ENCODE measurements around the gene EHF.

The EHF gene

DNA sequence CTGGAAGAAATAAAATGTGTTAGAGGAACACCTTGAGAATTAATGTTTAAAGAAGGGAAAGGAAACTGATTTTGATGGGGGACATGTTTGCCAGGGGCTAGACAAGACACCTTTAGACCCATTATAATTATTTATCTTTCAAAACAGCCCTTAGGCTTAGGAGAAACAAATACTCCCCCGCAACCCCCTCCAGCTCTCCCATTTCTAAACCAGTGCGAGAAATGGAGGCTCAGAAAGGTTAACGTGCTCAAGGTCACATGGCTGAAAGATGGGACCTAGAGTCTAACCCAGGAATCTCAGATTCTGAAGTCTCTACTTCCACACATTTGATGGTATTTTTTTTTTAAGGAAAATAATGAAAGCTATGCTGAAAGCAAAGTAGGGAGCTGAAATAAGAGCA, 18.0 kb downstream of the EHF start:
- in situ Hi-C loops (cut with HindIII; ENCODE audit: low sequenced_read_pairs): no loop called here
- H3K4me3 ChIP-seq (ENCODE audit: low read depth, low read length): no peak overlapping the region
- TF ChIP-seq, protein P1, sequence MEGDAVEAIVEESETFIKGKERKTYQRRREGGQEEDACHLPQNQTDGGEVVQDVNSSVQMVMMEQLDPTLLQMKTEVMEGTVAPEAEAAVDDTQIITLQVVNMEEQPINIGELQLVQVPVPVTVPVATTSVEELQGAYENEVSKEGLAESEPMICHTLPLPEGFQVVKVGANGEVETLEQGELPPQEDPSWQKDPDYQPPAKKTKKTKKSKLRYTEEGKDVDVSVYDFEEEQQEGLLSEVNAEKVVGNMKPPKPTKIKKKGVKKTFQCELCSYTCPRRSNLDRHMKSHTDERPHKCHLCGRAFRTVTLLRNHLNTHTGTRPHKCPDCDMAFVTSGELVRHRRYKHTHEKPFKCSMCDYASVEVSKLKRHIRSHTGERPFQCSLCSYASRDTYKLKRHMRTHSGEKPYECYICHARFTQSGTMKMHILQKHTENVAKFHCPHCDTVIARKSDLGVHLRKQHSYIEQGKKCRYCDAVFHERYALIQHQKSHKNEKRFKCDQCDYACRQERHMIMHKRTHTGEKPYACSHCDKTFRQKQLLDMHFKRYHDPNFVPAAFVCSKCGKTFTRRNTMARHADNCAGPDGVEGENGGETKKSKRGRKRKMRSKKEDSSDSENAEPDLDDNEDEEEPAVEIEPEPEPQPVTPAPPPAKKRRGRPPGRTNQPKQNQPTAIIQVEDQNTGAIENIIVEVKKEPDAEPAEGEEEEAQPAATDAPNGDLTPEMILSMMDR (IDR thresholded peaks at IDR 0.05; ENCODE audit: low read depth, low read length, missing control alignments): no peak
- no peak for DNase-seq (ENCODE audit: low read depth)

DNA sequence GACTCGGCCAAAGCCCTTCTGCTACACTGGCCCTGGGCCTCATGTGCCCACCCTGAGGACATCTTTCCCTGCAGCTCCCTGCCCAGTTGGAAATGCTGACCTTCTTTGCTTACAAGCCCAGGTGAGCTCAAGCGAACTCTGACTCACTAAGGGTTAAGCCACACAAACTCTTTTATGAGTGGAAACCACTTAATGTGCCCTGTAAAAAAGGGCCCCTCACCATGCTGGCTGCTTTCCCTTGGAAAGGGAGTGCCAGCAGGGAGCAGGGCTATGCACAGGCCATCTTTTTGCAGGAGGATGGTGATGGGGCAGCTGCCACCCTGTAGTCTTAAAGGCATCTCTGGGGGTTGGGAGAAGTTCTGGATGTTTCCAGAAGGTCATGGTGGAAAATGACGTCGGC, 18.7 kb downstream of the EHF start:
- no peak for DNase-seq (ENCODE audit: low read depth)
- H3K4me3 ChIP-seq (ENCODE audit: low read depth, low read length): no peak overlapping the region
- TF ChIP-seq, protein P1 (IDR thresholded peaks at IDR 0.05; ENCODE audit: low read depth, low read length, missing control alignments): no peak
- in situ Hi-C loops (cut with HindIII; ENCODE audit: low sequenced_read_pairs): no loop called here

DNA sequence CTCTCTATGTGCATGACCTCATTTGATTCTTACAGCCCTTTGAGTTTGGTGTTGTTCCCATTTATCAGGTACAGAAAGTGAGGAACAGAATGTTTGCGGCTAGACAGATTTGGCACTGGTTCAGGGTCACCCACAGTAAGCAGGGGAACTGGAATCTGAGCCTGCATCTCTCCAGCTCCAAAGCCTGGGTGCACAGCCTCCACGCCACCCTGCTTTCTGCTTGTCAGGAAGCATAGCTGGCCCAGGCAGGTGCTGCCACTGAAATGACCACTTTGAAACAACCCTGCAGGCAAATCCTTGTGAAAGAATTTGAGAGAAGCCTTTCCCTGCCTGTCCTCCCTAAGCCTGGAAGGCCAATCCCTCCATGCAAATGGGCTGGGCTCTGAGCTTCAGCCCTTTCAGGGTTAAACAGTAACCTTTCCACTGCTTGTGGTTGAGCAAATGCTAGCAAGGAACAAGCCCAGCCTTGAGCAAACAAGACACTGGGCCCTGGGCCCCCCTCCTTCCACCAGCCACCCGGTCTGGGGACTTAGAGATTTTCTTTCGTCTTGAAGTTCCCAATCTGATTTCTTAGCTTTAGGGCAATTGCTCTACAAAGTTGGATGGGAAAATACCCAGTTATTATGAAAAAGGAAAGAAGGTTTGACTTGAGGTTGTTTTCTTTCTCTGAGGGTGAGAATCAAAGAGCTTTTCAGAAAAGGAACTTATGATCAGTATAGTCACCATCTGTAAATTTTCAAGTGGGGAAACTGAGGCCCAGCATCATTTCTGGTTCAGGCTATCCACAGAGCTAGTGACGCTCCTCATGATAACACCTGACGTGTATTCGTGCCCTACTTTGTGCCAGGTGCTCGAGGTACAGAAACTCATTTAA, 19.4 kb downstream of the EHF start:
- in situ Hi-C loops (cut with HindIII; ENCODE audit: low sequenced_read_pairs): no loop called here
- TF ChIP-seq, protein P1 (IDR thresholded peaks at IDR 0.05; ENCODE audit: low read depth, low read length, missing control alignments): no peak
- no peak overlapping the region for H3K4me3 ChIP-seq (ENCODE audit: low read depth, low read length)
- DNase-seq (ENCODE audit: low read depth): no peak

DNA sequence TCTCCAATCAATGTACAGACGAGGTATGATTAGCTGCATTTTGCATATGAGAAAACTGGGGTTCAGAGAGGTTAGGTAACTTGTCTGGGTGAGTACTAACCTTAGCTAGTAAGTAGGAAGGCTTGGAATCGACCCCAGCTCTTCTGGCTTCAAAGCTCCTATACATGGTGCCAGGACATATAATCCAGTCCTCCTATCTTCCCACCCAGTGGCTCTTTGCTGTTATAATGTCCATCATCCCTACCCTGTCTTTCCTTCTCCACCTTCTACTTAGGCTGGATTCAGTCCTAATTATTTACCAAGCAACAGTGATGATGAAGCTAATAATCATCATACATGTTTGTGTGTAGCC, 20.0 kb downstream of the EHF start:
- H3K4me3 ChIP-seq (ENCODE audit: low read depth, low read length): no peak overlapping the region
- in situ Hi-C loops (cut with HindIII; ENCODE audit: low sequenced_read_pairs): no loop called here
- no peak for DNase-seq (ENCODE audit: low read depth)
- TF ChIP-seq, protein P1 (IDR thresholded peaks at IDR 0.05; ENCODE audit: low read depth, low read length, missing control alignments): no peak

DNA sequence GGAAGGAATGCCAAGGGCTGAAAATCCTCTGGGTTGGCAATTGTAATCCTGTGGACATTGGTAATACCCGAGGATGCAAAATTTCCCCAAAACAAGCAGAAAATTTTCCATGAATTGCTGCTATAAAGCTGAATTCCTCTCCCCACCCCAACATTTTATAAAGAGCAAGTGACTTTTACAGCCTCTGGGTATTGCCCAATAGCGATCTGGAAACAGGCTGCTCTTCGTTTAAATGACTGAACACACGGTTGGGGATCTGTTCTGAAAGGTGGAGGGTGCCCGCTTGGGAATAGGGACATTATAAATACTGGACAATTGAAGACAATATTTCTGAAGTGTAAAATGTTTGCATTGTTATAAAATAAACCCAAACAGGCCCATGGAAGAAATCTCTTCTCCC, 20.6 kb downstream of the EHF start:
- H3K4me3 ChIP-seq (ENCODE audit: low read depth, low read length): no peak overlapping the region
- DNase-seq (ENCODE audit: low read depth): no peak
- TF ChIP-seq, protein P1 (IDR thresholded peaks at IDR 0.05; ENCODE audit: low read depth, low read length, missing control alignments): no peak
- in situ Hi-C loops (cut with HindIII; ENCODE audit: low sequenced_read_pairs): no loop called here

DNA sequence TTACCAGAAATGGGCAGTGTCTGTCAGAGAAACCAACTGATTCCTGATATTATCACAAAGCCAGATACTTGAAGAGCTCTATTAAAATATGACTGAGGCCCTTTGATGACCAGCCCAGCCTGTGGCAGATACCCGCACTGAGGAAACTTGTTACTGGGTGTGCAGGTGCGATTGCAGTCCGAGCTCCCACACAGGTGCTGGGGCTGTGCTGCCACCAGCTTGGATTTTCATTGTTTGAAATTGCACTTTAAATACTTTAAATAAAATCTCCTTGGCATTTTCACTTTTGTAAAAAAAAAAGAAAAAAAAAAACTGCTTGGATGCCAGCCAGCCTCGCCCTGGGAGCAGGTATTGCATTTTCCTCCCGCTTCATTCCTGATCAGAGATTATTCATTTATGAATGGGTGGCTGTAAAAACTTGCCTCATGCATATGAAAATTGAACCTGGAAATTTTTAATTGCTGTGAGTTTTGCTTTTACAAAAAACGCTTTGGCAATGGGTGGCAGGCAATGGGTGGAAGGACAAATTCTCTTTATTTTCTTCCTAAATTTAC, 21.2 kb downstream of the EHF start:
- DNase-seq (ENCODE audit: low read depth): no peak
- no peak overlapping the region for H3K4me3 ChIP-seq (ENCODE audit: low read depth, low read length)
- in situ Hi-C loops (cut with HindIII; ENCODE audit: low sequenced_read_pairs): no loop called here
- TF ChIP-seq, protein P1 (IDR thresholded peaks at IDR 0.05; ENCODE audit: low read depth, low read length, missing control alignments): no peak

Measured in astrocyte of the cerebellum (primary cell).